HFFc6 (cell line): ENCODE results near the gene CCL2. TPM values are rescaled to one million over a fixed set of nuclear protein-coding genes. Genes with fewer than 3 reads are reported as not detected.

Experiments
- DNase-seq: peaks from one replicate; pipeline ENCODE4 v3.0.0-alpha.2; 2018
- H3K27ac Mint-ChIP-seq: 2 replicates; pipeline ENCODE4 v1.8.0; 2020; ENCODE audit warnings: mild to moderate bottlenecking, mixed read lengths
- H3K27me3 Mint-ChIP-seq: 2 replicates; pipeline ENCODE4 v1.8.0; 2021; ENCODE audit warnings: mild to moderate bottlenecking, moderate library complexity, mixed read lengths; ENCODE audit not compliant: insufficient read depth
- H3K36me3 Mint-ChIP-seq: 2 replicates; pipeline ENCODE4 v1.8.0; 2021; ENCODE audit warnings: low read depth, mixed read lengths
- H3K4me1 Mint-ChIP-seq: 2 replicates; pipeline ENCODE4 v1.8.0; 2020; ENCODE audit warnings: low read depth, mixed read lengths
- H3K4me3 Mint-ChIP-seq: 2 replicates; pipeline ENCODE4 v1.8.0; 2020; ENCODE audit warnings: mild to moderate bottlenecking, moderate library complexity, mixed read lengths
- H3K9me3 Mint-ChIP-seq: 2 replicates; pipeline ENCODE4 v1.8.0; 2020; ENCODE audit warnings: mild to moderate bottlenecking, mixed read lengths
- total RNA-seq, 6 experiments: library from RNA; stranded (reverse); fragmentation: NEBNext Ultra II Directional; extraction: Animal tissue kit (Norgen Biotek cat#: 25700); gene quantifications; 2 replicates in 1 of 6; 3 replicates in 5 of 6; pipeline ENCODE4 v1.2.3, GENCODE V29; 2021
- TF ChIP-seq, protein P1 (sequence below): fragments of 200-600 bp; sonication (generic); IDR thresholded peaks from 2 replicates; pipeline ENCODE4 v1.5.0; 2021; ENCODE audit warnings: antibody characterized with exemption, mild to moderate bottlenecking

The CCL2 gene
- total RNA-seq, 6 experiments from 2014 or later = 23.2 to 65.9 (median 30.1) TPM

- peak; percentile 91 for DNase-seq
- no peaks in the 10 kb centered on the region for H3K9me3 Mint-ChIP-seq
- TF ChIP-seq, protein P1, sequence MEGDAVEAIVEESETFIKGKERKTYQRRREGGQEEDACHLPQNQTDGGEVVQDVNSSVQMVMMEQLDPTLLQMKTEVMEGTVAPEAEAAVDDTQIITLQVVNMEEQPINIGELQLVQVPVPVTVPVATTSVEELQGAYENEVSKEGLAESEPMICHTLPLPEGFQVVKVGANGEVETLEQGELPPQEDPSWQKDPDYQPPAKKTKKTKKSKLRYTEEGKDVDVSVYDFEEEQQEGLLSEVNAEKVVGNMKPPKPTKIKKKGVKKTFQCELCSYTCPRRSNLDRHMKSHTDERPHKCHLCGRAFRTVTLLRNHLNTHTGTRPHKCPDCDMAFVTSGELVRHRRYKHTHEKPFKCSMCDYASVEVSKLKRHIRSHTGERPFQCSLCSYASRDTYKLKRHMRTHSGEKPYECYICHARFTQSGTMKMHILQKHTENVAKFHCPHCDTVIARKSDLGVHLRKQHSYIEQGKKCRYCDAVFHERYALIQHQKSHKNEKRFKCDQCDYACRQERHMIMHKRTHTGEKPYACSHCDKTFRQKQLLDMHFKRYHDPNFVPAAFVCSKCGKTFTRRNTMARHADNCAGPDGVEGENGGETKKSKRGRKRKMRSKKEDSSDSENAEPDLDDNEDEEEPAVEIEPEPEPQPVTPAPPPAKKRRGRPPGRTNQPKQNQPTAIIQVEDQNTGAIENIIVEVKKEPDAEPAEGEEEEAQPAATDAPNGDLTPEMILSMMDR = no peak
- H3K4me3 Mint-ChIP-seq = peak overlapping the region; percentile 74
- H3K36me3 Mint-ChIP-seq = peaks cover 9% of the 10 kb centered on the region; the same call in 1 of the 2 replicates
- no peaks in the 10 kb centered on the region for H3K27me3 Mint-ChIP-seq
- peaks cover 93% of the 10 kb centered on the region for H3K4me1 Mint-ChIP-seq
- peak overlapping the region; percentile 98 for H3K27ac Mint-ChIP-seq
Measured at GRCh38 chr17:34252444-34253138, 2.5 kb upstream of the CCL2 start.

DNA sequence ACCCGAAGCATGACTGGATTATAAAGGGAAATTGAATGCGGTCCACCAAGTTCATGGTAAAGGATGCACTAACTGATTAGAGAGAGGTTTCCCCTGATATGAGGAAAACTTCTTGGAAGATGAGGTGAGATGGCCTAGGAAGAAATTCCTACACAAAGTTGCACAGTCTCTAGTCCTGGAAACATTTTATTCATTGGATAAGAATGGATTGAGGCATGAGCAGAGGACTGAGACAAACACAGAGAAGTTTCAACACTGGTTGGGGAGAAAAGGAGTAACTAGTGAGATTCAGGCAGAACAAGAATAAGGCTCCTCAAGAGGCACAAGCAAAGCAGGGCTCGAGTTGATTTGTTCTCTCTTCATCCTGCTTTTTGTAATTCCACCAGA, 2.0 kb upstream of the CCL2 start:
- Mint-ChIP-seq H3K9me3 (no peaks in the 10 kb centered on the region), H3K4me1 (peaks cover 87% of the 10 kb centered on the region), H3K36me3 (peaks cover 10% of the 10 kb centered on the region; the same call in 1 of the 2 replicates), H3K27me3 (no peaks in the 10 kb centered on the region), H3K27ac (peak overlapping the region; percentile 98), H3K4me3 (peak overlapping the region; percentile 74)
- DNase-seq = no peak
- TF ChIP-seq, protein P1 = no peak

GRCh38 chr17:34254146-34254545, 939 bp upstream of the CCL2 start:
- Mint-ChIP-seq H3K4me1 (peaks cover 84% of the 10 kb centered on the region), H3K27me3 (no peaks in the 10 kb centered on the region), H3K27ac (peak overlapping the region; percentile 98), H3K4me3 (peak overlapping the region; percentile 90), H3K9me3 (no peaks in the 10 kb centered on the region), H3K36me3 (peaks cover 10% of the 10 kb centered on the region; the same call in 1 of the 2 replicates)
- DNase-seq = peak; percentile 78
- TF ChIP-seq, protein P1 = no peak

DNA sequence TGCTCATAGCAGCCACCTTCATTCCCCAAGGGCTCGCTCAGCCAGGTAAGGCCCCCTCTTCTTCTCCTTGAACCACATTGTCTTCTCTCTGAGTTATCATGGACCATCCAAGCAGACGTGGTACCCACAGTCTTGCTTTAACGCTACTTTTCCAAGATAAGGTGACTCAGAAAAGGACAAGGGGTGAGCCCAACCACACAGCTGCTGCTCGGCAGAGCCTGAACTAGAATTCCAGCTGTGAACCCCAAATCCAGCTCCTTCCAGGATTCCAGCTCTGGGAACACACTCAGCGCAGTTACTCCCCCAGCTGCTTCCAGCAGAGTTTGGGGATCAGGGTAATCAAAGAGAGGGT, 272 bp downstream of the CCL2 start:
- DNase-seq = peak; percentile 54
- Mint-ChIP-seq H3K9me3 (no peaks in the 10 kb centered on the region), H3K36me3 (peaks cover 10% of the 10 kb centered on the region; the same call in 1 of the 2 replicates), H3K27me3 (no peaks in the 10 kb centered on the region), H3K27ac (peak overlapping the region; percentile 98), H3K4me1 (peaks cover 78% of the 10 kb centered on the region), H3K4me3 (peak overlapping the region; percentile 90)
- TF ChIP-seq, protein P1 = no peak

DNA sequence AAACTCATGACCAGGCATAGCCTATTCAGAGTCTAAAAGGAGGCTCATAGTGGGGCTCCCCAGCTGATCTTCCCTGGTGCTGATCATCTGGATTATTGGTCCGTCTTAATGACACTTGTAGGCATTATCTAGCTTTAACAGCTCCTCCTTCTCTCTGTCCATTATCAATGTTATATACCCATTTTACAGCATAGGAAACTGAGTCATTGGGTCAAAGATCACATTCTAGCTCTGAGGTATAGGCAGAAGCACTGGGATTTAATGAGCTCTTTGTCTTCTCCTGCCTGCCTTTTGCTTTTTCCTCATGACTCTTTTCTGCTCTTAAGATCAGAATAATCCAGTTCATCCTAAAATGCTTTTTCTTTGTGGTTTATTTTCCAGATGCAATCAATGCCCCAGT, 756 bp downstream of the CCL2 start:
- no peak for DNase-seq
- H3K4me3 Mint-ChIP-seq = peak overlapping the region; percentile 90
- TF ChIP-seq, protein P1 = no peak
- no peaks in the 10 kb centered on the region for H3K9me3 Mint-ChIP-seq
- H3K36me3 Mint-ChIP-seq = peaks cover 10% of the 10 kb centered on the region; the same call in 1 of the 2 replicates
- H3K4me1 Mint-ChIP-seq = peaks cover 73% of the 10 kb centered on the region
- H3K27ac Mint-ChIP-seq = peak overlapping the region; percentile 98
- H3K27me3 Mint-ChIP-seq = no peaks in the 10 kb centered on the region
